D341Med (cell line): ENCODE results near the gene SEC24C.
"Not testable (repeated sequence)": the region's sequence is repeated elsewhere in the genome, so short reads cannot be mapped to it uniquely, and the experiment has no call there.

Experiments
- DNase-seq: peaks from one replicate; pipeline ENCODE4 v3.0.0; 2012; ENCODE audit warnings: low spot score

SEC24C gene

DNA sequence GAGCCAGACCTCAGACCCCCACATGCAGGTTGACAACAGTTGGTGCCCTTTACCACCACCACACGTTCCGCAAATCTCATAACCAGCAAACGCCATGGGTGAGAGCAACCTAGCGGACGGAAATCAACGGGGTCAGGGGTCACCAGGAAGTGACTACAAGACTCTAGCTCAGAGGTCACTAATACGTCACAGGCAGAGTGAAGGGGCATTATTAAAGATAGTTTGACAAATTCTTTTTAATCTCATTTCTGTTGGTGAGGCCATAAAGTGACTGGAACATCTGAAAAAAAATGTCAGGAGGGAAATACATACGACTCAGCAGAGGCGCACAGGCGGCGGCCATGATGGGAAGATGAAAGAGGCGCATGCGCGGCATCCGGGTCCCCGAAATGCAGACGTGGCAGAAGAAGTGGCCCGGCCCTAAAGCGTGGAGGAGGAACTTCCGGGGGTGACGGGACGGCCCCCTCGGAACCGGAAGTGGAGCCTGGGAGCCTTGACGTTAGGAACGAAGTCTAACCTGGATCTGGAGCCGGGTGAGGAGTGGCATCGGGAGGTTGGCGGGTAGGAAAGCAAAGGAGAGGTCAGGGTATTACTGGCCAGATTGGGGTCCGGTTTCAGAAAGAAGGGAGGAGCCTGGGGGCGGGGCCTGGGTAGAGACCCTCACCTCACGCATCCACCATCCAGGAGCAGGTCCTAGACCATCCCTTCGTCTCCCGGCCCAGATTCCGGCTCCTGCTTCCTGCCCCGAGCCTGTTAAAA lies at the start of gene SEC24C:
SEC24C (plus strand) TSS at position 468 of the 759 bp plus-strand sequence. CDS start 2,461 bp downstream, outside the sequence.
- peak; percentile 90 for DNase-seq

DNA sequence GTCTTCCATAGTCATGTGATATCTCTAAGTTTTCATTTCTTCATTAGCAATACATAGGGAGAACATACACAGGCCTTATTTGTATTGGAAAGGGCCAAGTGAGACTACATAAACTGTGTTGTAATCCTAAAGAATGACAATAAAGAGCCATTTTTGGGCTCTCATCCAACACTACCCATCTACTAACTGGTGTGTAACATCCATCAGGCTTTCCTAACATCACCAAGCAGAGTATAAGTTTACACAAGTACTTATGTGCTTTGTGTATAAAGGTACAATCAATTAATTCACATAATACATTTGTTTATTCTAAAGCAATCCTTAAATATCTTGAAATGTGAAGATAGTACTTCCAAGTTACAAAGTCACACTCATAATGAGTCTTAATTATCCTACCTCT lies 48.9 kb upstream of the SEC24C start:
- not testable (repeated sequence) for DNase-seq

GRCh38 chr10:73697675-73698159 lies 46.5 kb upstream of the SEC24C start, which contains the start of gene AGAP5:
Gene AGAP5 (minus strand): TSS chr10:73698109. CDS start chr10:73697755, 354 bp downstream.
- DNase-seq = not testable (repeated sequence)

DNA sequence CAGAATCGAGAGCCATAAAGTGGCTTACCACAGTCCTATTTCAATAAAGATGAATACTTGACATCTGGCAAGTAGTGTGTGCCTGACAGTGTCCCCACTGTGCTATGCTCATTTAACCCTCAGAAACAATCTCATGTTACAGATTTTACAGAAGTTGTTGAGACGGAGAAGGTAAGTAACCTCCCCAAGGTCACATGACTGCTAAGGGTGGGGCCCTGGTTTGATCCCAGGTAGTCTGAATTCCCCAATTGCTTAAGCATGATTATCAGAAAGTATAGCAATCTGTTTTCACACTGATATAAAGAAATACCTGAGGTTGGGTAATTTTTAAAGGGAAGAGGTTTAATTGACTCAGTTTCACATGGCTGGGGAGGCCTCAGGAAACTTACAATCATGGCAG lies 45.4 kb upstream of the SEC24C start:
- not testable (repeated sequence) for DNase-seq

GRCh38 chr10:73703924-73704323 lies 40.2 kb upstream of the SEC24C start:
- not testable (repeated sequence) for DNase-seq

GRCh38 chr10:73705506-73706072 lies 38.6 kb upstream of the SEC24C start:
- not testable (repeated sequence) for DNase-seq

DNA sequence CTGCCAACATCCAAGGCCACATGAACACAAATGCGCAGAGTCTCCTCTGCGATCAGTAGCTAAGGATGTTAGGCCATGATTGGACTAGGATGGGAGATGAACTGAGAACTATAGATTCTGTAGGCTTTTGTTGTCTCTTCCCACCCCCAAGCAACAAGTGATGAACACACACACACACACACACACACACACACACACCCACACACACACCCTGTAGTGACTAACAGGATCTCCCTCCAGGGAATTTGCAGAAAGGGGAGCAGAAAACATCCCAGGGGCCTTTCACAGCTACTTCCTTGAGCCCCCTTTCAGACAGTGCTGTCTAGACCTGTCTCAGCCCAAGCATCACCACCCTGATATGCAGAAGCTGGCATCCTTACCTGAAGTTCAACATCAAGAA lies 37.7 kb upstream of the SEC24C start:
- DNase-seq = not testable (repeated sequence)

- not testable (repeated sequence) for DNase-seq
These were observed 36.5 kb upstream of the SEC24C start for GRCh38 chr10:73707628-73708027.

GRCh38 chr10:73708122-73708521 lies 36.0 kb upstream of the SEC24C start:
- not testable (repeated sequence) for DNase-seq

DNA sequence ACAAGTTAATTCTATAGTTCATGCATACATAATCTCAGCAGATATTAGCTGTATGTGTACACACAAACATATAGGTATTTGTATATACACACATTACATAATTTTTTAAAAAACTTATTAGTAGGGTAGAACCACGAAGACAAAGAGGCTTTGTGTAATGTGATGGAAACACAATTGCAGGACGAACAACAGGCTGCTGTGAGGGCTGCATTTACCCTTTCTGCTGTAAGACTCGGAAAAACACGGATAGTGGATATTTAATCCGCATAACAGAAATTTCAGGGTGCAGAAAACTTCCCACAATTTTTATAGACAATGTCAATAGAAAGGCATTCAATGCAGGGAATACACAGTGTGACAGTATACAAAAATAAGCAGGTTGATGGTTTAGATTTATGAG lies 32.5 kb upstream of the SEC24C start:
- DNase-seq = not testable (repeated sequence)

DNA sequence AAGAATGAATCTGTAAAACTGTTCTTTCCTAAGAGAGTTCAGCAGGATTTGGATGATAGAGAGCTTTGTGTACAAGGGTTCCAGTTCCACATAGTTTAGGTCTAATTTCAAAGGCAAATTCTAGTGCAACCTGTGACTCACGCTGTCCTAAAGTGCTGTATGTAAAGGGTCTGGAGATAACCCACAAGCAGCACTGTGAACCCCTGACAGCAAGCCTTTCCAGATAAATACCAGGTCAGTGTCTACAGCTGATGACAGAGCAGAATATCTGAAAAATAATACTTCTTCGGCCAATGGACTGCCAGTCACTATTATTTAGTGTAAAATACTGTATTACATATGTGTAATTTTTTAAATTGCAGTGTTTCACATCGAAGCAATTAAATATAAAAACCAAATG lies 30.3 kb upstream of the SEC24C start:
- DNase-seq = not testable (repeated sequence)

GRCh38 chr10:73714483-73714882 lies 29.7 kb upstream of the SEC24C start:
- not testable (repeated sequence) for DNase-seq

- not testable (repeated sequence) for DNase-seq
These were observed 28.7 kb upstream of the SEC24C start for GRCh38 chr10:73715179-73716156.

DNA sequence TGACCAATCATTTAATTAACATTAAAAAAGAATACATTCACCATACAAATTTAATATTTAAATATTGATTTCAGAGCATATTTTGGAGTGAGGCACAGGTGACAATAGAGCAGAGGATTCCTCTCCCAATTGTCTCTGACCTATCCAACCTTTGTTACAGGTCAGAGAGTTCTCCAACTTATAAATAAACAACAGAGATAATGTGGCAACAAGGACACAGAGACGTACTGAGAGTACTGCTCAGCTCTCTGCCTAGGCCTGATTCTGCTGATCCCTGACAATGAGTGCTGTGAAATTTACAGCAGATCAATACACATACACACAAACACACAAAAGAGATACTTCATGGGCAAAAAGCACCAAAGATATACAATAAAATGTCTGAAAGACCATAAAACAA lies 27.9 kb upstream of the SEC24C start:
- DNase-seq = no peak

GRCh38 chr10:73717556-73717955 lies 26.6 kb upstream of the SEC24C start:
- DNase-seq = no peak

DNA sequence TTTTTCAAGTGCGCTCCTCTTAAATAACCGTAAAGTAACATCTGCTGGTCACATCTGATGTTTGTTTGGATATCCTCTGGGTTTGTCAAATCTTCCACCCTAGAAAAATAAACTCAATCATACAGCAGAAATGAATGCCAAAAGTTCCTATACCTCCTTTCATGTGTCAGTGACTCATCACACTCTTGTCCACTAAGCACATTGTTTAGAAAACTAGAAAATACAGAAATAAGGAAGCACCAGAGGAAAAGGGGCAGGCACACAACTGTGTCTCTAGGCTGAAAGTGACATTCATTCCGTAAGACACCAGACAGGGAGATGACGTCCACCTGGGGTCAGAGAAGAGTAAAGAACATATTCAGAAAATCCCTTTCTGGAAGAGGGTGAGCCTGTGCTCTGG lies 23.6 kb upstream of the SEC24C start:
- not testable (repeated sequence) for DNase-seq

GRCh38 chr10:73723516-73723915 lies 20.7 kb upstream of the SEC24C start:
- no peak for DNase-seq

DNA sequence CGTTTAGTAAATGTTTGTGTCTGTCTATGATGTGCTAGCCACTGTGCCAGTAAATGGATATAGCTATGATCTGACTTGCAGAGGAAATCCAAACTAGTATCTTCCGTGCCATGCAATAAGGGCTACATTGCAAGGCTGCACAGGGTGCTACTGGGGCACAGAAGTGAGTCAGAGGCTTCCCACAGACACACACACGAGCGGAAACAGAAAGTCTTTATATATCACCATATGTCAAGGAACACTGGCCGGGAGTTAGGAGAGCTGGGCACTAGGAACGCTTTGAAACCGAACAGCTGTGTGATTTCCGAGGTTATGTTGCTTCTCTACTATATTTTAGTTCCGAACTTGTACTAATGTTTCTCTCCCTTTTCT lies 14.4 kb upstream of the SEC24C start:
- DNase-seq = not testable (repeated sequence)

GRCh38 chr10:73730153-73730906 lies 13.8 kb upstream of the SEC24C start:
- DNase-seq = peak; percentile 75

GRCh38 chr10:73731588-73732375 lies 12.4 kb upstream of the SEC24C start:
- DNase-seq = no peak

DNA sequence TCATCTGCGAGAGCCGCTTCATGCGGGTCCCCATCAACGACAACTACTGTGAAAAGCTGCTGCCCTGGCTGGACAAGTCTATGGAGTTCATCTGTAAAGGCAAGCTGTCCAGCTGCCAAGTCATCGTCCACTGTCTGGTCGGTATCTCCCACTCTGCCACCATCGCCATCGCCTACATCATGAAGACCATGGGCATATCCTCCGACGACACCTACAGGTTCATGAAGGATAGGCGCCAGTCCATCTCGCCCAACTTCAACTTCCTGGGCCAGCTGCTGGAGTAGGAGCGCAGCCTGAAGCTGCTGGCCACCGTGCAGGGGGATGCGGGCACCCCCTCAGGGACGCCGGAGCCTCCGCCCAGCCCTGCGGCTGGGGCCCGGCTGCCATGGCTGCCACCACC lies 11.7 kb upstream of the SEC24C start:
- DNase-seq = no peak
